Large intestine (tissue), 3 donors: ENCODE data around the gene ZNF664. TPM values are rescaled to one million over a fixed set of nuclear protein-coding genes. Genes with fewer than 3 reads are reported as not detected.

ENCODE experiments used
- DNase-seq, 2 donors: peaks; one replicate each; pipeline versions ENCODE4 v3.0.0 to v3.0.0-alpha.2; 2013
- H3K27ac ChIP-seq: one replicate; pipeline ENCODE4 v1.5.1; 2013; ENCODE audit warnings: low read length
- H3K27me3 ChIP-seq: 2 replicates; pipeline ENCODE4 v1.6.1; 2013; ENCODE audit warnings: low read length; ENCODE audit not compliant: control insufficient read depth, insufficient read depth
- H3K36me3 ChIP-seq: 2 replicates; pipeline ENCODE4 v1.6.1; 2013; ENCODE audit warnings: low read length; ENCODE audit not compliant: control insufficient read depth, insufficient read depth
- H3K4me1 ChIP-seq: one replicate; pipeline ENCODE4 v1.6.1; 2013; ENCODE audit warnings: low read length; ENCODE audit not compliant: control insufficient read depth, insufficient read depth
- H3K4me3 ChIP-seq: one replicate; pipeline ENCODE4 v1.5.1; 2013; ENCODE audit warnings: low read length
- H3K9me3 ChIP-seq: one replicate; pipeline ENCODE4 v1.6.1; 2013; ENCODE audit warnings: mild to moderate bottlenecking, low read depth, low read length, moderate library complexity; ENCODE audit not compliant: control insufficient read depth
- WGBS: methylation state at CpG from one replicate; pipeline ENCODE4 v1.1.5; 2013; ENCODE audit warnings: low lambda C conversion rate; ENCODE audit not compliant: insufficient coverage; 5-methylcytosine and 5-hydroxymethylcytosine counted together
- polyA plus RNA-seq: library from polyadenylated mRNA; unstranded; fragments of 120-200 nt; gene quantifications from one replicate; pipeline ENCODE4 v1.2.1, GENCODE V29; 2013

The ZNF664 gene
- polyA plus RNA-seq, 1 donor: 138 TPM

DNA sequence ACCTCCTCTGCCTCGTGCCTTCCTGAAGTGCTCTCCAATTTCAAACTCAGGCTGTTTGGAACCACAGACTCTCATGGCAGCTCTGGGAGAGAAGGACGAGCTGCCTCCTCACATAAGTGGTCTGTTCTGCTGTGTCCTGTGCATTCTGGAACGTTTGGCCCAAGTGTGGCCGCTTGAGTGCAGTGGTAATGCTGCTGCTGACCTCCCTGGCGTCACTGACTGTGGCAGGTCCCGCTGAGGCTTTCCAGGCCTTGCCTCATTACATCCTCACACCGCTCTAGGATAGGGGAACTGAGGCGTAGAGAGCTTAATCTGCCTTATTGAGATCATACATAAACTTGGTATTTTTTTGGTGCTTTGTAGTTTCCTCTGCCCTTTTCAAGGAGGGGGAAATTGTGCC is 14.6 kb upstream of the ZNF664 start:
- WGBS: no CpG with 5 or more reads among the region's 8 CpGs
- peaks cover 8% of the 10 kb centered on the region for H3K4me1 ChIP-seq
- no peaks in the 10 kb centered on the region for H3K27me3 ChIP-seq
- no peak overlapping the region for H3K4me3 ChIP-seq
- no peak for DNase-seq
- no peaks in the 10 kb centered on the region for H3K9me3 ChIP-seq
- no peaks in the 10 kb centered on the region for H3K36me3 ChIP-seq
- no peak overlapping the region for H3K27ac ChIP-seq

DNA sequence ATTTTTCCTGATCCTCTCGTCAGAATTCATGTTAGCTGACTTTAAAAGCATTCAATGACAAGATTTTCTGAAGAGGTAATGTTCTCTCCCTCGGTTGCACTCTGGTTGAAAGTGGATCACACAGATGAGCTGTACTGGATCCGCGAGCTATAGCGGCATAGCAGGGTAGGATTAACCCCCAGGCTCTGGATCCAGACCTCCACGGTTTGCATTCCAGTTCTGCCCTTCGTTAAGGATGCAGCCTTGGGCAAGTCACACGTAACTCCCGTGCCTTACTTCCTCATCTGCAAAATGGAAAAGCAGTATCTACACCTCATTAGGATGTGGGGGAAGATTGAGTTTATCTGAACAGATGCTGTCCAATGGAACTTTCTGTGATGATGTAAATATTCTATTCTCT is 14.1 kb upstream of the ZNF664 start:
- DNase-seq: no peak
- H3K4me1 ChIP-seq: peaks cover 8% of the 10 kb centered on the region
- H3K27ac ChIP-seq: no peak overlapping the region
- H3K4me3 ChIP-seq: no peak overlapping the region
- WGBS: no CpG with 5 or more reads among the region's 9 CpGs
- H3K9me3 ChIP-seq: no peaks in the 10 kb centered on the region
- H3K27me3 ChIP-seq: no peaks in the 10 kb centered on the region
- no peaks in the 10 kb centered on the region for H3K36me3 ChIP-seq

DNA sequence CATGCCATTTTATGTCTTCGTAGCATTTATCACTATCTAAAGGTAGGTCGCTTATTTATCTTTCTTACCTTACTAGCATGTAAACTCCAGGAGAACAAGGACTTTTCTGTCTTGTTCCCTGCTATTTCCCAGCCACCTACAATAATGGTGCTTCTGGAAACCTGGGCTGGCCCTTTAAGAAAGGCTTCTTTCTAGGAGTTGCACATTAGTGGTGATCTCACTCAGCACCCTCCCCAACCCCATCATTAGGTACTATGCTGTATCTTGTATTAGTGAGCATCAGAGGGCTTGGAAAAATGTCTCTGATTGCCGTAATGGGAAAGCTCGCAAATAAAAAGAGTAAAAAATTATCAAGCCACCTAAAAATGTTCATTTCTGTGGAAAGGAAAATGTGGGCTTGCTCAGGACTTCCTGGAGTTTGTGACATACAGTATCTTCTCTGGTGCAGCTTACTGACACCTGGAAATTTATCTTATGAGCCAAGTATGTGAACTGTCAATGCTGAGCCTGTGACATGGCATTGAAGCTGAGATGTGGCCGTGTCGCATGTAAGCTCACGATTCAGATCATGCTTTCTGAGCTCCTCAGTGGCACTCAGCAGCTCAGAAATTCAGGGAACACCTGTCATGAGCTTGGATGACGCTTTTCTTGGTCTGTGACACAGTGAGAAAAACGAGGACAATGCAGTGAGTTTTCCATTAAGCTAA is 12.8 kb upstream of the ZNF664 start:
- H3K36me3 ChIP-seq: no peaks in the 10 kb centered on the region
- no peaks in the 10 kb centered on the region for H3K9me3 ChIP-seq
- peaks cover 15% of the 10 kb centered on the region for H3K4me1 ChIP-seq
- H3K4me3 ChIP-seq: no peak overlapping the region
- H3K27me3 ChIP-seq: no peaks in the 10 kb centered on the region
- 100% methylated on average over 3 of the region's 9 CpGs for WGBS
- no peak overlapping the region for H3K27ac ChIP-seq
- DNase-seq: no peak

DNA sequence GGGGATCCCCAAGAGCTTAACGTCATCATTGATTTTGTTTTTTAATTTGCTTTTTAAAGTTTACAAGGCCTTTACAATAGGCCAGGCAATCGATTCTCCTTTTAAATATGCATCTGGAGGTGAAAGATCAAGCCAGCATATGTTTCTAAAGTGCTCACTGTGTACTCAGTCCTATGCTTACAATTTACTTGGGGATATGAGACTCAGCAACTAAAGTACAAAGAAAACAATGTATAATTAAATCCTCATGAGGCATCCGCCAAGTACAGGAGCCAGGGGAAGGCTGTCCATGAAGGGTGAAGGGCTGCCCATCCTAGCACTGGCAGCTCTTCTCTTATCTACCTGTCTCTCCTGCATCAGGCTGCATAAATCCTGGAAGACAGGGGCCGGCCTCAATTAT is 12.2 kb upstream of the ZNF664 start:
- no peak for DNase-seq
- no peak overlapping the region for H3K27ac ChIP-seq
- H3K4me3 ChIP-seq: no peak overlapping the region
- H3K36me3 ChIP-seq: no peaks in the 10 kb centered on the region
- WGBS: no CpG with 5 or more reads among the region's 4 CpGs
- H3K4me1 ChIP-seq: peaks cover 19% of the 10 kb centered on the region
- no peaks in the 10 kb centered on the region for H3K27me3 ChIP-seq
- H3K9me3 ChIP-seq: no peaks in the 10 kb centered on the region

DNA sequence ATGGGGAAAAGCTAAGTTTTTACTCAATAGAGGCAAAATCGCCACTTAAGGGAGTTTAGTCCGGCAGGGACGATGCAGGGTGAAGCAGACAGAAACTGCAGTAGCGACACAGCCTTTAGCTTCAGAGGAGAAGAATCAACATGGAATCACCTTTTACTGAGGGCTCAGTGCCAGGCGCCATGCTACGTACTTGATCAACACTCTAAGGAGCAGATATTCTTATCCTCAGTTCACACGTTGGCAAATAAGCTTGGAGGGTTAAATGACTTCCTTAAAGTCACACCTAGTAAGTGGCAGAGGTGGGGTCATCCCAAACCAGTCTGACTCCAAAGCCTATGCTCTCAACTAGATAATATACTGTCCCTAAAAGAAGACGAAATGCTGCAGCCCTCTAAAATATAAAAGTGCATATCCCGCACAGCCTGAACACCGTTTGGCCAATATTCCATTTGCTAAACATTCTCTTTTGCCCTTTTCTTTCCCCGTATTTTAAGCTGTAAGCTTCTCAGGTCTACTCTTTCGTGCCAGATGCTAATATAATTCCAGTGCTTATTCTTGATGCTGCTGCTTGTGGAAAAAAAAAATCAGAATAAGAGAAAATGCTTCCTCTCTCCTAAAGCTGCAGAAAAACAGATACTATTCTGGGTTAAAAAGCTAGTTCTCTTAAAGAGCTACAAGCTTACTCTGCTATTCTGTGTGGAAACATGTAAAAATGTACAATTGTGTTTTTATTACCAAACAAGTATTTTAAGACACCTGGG is 11.2 kb upstream of the ZNF664 start:
- no peaks in the 10 kb centered on the region for H3K36me3 ChIP-seq
- 94% methylated on average over 6 of the region's 12 CpGs for WGBS
- DNase-seq: no peak
- H3K27ac ChIP-seq: no peak overlapping the region
- H3K4me3 ChIP-seq: no peak overlapping the region
- H3K4me1 ChIP-seq: peaks cover 19% of the 10 kb centered on the region
- H3K9me3 ChIP-seq: no peaks in the 10 kb centered on the region
- H3K27me3 ChIP-seq: no peaks in the 10 kb centered on the region

DNA sequence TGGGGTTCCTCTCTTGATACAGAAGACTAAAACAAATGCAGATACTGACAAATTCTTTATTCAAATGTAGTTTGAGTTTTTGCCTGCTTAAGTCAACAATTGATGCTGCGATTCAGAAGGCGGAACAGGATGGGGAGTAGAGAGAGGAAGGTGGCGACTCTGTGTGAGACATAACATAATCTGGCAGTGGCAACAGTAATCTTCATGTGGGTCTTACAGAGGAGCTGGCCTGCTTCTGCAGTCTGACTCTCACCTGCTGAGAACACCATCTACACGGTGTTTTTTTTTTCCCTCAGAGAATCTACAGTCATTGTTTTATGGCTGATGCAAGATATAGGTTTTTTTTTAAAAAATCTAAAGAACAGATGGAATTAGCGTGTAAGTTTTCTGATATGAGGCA is 10.5 kb upstream of the ZNF664 start:
- peaks cover 19% of the 10 kb centered on the region for H3K4me1 ChIP-seq
- H3K27ac ChIP-seq: no peak overlapping the region
- DNase-seq: no peak
- no peaks in the 10 kb centered on the region for H3K27me3 ChIP-seq
- H3K36me3 ChIP-seq: no peaks in the 10 kb centered on the region
- WGBS: 83% methylated on average over 1 of the region's 5 CpGs
- H3K9me3 ChIP-seq: no peaks in the 10 kb centered on the region
- no peak overlapping the region for H3K4me3 ChIP-seq

DNA sequence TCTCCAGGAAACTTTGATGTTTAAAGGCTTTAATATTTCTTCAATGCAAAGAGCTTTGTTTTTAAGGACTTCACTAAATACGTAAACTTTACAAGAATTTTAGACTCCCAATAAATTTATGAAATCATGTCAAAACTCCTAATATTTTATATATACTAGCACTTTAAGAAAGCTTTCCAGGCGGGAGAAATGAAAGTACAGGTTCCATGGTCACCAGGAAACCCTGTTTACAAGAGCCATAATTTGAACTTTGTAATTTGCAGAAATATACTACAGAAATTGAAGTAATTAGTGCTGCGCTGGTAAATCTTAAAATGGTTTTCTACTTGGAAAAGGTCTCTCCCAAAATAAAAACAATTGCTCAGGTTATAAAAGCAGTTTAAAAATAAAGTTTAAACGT is 9.2 kb upstream of the ZNF664 start:
- Histone ChIP-seq H3K4me1 (peaks cover 19% of the 10 kb centered on the region), H3K27me3 (no peaks in the 10 kb centered on the region), H3K4me3 (no peak overlapping the region), H3K27ac (peak overlapping the region; percentile 10), H3K9me3 (no peaks in the 10 kb centered on the region), H3K36me3 (peaks cover 2% of the 10 kb centered on the region)
- peak in 1 of 2 donors; percentile 58 for DNase-seq
- 50% methylated on average over 4 of the region's 4 CpGs for WGBS

DNA sequence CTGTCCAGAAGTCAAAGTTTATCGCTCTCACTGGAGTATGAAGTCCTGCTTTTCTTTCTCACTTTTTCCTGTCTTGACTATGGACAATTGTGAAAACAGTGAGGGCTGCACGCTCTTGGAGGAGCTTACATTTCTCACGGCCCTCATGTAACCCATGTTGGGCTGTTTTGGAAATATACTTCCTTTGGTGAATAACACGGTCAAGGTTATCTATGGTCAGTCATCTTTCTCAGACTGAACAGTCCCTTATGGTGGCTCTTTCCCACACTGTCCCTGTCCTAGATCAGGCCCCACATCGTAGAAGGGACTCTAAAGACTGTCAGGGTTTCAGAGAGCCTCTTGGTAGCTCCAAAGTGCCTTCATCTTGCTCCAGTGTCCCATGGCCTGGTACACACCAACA is 7.6 kb upstream of the ZNF664 start:
- no peak overlapping the region for H3K4me3 ChIP-seq
- H3K27me3 ChIP-seq: no peaks in the 10 kb centered on the region
- whole genome bisulfite sequencing: no CpG with 5 or more reads among the region's 5 CpGs
- no peak overlapping the region for H3K27ac ChIP-seq
- no peak for DNase-seq
- peaks cover 19% of the 10 kb centered on the region for H3K4me1 ChIP-seq
- H3K36me3 ChIP-seq: peaks cover 2% of the 10 kb centered on the region
- H3K9me3 ChIP-seq: no peaks in the 10 kb centered on the region

DNA sequence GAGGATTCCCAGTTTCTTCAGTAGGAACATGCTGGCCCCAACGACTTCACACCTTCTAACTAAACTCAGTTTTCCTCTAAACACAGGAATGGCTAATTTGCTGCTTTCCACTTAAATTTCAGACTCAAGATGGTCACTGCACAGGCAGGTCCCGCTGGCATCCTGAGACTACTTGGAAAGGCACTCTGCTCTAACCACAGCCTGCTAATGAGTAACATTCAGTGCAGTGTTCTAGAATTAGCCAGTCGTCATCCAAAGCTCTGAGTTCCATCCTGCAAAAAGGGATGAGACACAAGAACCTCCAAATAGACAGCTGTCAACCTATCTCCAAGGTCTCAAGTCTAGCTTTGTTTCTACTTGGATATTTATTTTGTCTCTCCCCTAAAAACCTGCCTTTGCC is 6.4 kb upstream of the ZNF664 start:
- H3K4me3 ChIP-seq: no peak overlapping the region
- no peaks in the 10 kb centered on the region for H3K27me3 ChIP-seq
- peaks cover 19% of the 10 kb centered on the region for H3K4me1 ChIP-seq
- no peak for DNase-seq
- no peaks in the 10 kb centered on the region for H3K9me3 ChIP-seq
- H3K36me3 ChIP-seq: peaks cover 2% of the 10 kb centered on the region
- no peak overlapping the region for H3K27ac ChIP-seq
- 100% methylated on average over 1 of the region's 3 CpGs for WGBS

DNA sequence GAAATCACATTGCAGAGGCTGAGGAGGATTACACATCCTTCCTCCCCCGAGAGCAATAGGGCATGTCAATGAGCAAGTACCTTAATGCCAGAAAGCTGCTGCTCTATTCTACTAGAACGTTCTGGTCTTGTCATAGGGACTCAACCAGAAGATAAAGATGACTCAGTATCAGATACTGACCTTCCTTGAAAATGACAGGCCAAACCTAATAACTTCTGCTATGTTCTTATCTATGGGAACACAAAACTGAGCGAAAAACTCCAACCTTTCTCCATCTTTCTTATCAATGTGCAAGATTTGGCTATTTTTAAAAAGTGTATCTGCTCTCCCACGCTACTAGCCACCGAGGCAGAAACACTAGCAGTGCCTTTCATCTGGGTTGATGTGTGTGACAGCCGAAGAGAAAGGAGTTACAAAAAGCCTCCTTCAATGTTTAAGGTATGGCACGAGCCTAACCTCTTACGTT is 5.9 kb upstream of the ZNF664 start:
- Histone ChIP-seq H3K4me3 (no peak overlapping the region), H3K4me1 (peaks cover 19% of the 10 kb centered on the region), H3K36me3 (peaks cover 2% of the 10 kb centered on the region), H3K9me3 (no peaks in the 10 kb centered on the region), H3K27ac (no peak overlapping the region), H3K27me3 (no peaks in the 10 kb centered on the region)
- DNase-seq: no peak
- 100% methylated on average over 2 of the region's 8 CpGs for WGBS

DNA sequence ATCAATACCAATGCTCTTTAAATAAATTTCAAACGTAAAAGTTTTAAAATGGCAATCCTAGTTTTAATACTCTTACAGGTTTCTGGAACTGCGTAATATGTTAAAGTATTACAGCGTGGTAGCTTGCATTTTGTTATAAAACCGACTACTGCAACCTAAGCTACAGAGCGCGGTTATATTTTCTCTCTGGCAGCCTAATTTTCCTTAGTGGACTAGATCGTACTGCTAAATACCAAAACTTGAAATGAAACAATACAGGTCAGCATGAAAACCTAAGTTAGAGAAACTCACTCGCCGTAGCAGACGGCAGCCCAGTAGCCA is 1.6 kb upstream of the ZNF664 start:
- H3K27ac ChIP-seq: peak overlapping the region; percentile 87
- H3K4me3 ChIP-seq: peak overlapping the region; percentile 63
- H3K27me3 ChIP-seq: no peaks in the 10 kb centered on the region
- peaks cover 8% of the 10 kb centered on the region for H3K36me3 ChIP-seq
- no peak for DNase-seq
- WGBS: 17% methylated on average over 1 of the region's 10 CpGs
- H3K4me1 ChIP-seq: peaks cover 3% of the 10 kb centered on the region
- H3K9me3 ChIP-seq: no peaks in the 10 kb centered on the region
